ENCODE measurements around the gene AEBP1. TPM values are rescaled to one million over a fixed set of nuclear protein-coding genes. Genes with fewer than 3 reads are reported as not detected.
A peak's percentile ranks its signal among the peaks of the same experiment; 100 is the strongest.

The AEBP1 gene
- total RNA-seq, 1 experiment from 2014 or later, result not detected

- no peak for DNase-seq
- no peaks in the 10 kb centered on the region for H3K9me3 ChIP-seq (ENCODE audit: low read length)
- no peak overlapping the region for H3K9ac ChIP-seq (ENCODE audit: low read length)
- H3K9me2 ChIP-seq (replicated peaks; ENCODE audit: insufficient read depth, low read length), result no peaks in the 10 kb centered on the region
- no peak overlapping the region for H3K4me3 ChIP-seq (ENCODE audit: low read length)
- H3K36me3 ChIP-seq (ENCODE audit: insufficient read depth, low read length), result no peaks in the 10 kb centered on the region
- H3K4me1 ChIP-seq (ENCODE audit: low read length), result peaks cover 22% of the 10 kb centered on the region
- H3K4me2 ChIP-seq (ENCODE audit: low read depth, low read length, poor library complexity, severe bottlenecking), result no peak overlapping the region
- H3K27ac ChIP-seq (ENCODE audit: low read length), result no peak overlapping the region
- H4K20me1 ChIP-seq (ENCODE audit: insufficient read depth, low read depth, low read length), result no peaks in the 10 kb centered on the region; the same call in 1 of the 2 replicates
- H3K27me3 ChIP-seq (ENCODE audit: low read length), result no peaks in the 10 kb centered on the region
- H2AFZ ChIP-seq (ENCODE audit: low read length), result no peak overlapping the region
- H3K79me2 ChIP-seq (ENCODE audit: low read length), result no peaks in the 10 kb centered on the region
Measured at GRCh38 chr7:44108768-44109750, 4.9 kb downstream of the AEBP1 start.

DNA sequence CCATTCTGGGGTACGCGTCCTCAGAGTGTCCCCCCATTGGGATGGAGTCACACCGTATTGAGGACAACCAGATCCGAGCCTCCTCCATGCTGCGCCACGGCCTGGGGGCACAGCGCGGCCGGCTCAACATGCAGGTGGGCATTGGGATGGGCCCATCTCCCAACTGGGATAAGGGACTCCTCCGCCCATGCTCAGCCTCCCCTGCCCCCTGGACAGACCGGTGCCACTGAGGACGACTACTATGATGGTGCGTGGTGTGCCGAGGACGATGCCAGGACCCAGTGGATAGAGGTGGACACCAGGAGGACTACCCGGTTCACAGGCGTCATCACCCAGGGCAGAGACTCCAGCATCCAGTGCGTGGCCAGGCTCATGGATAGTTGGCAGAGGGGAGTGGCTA, 5.8 kb downstream of the AEBP1 start:
- no peak overlapping the region for H3K4me3 ChIP-seq (ENCODE audit: low read length)
- no peak overlapping the region for H3K27ac ChIP-seq (ENCODE audit: low read length)
- peaks cover 22% of the 10 kb centered on the region for H3K4me1 ChIP-seq (ENCODE audit: low read length)
- H3K9me3 ChIP-seq (ENCODE audit: low read length), result no peaks in the 10 kb centered on the region
- H4K20me1 ChIP-seq (ENCODE audit: insufficient read depth, low read depth, low read length), result no peaks in the 10 kb centered on the region; the same call in 1 of the 2 replicates
- DNase-seq, result no peak
- H3K36me3 ChIP-seq (ENCODE audit: insufficient read depth, low read length), result no peaks in the 10 kb centered on the region
- no peaks in the 10 kb centered on the region for H3K9me2 ChIP-seq (replicated peaks; ENCODE audit: insufficient read depth, low read length)
- no peak overlapping the region for H2AFZ ChIP-seq (ENCODE audit: low read length)
- H3K79me2 ChIP-seq (ENCODE audit: low read length), result no peaks in the 10 kb centered on the region
- no peak overlapping the region for H3K4me2 ChIP-seq (ENCODE audit: low read depth, low read length, poor library complexity, severe bottlenecking)
- H3K27me3 ChIP-seq (ENCODE audit: low read length), result no peaks in the 10 kb centered on the region
- H3K9ac ChIP-seq (ENCODE audit: low read length), result no peak overlapping the region

GRCh38 chr7:44110719-44111635, 6.8 kb downstream of the AEBP1 start:
- H3K9me2 ChIP-seq (replicated peaks; ENCODE audit: insufficient read depth, low read length), result no peaks in the 10 kb centered on the region
- H4K20me1 ChIP-seq (ENCODE audit: insufficient read depth, low read depth, low read length), result no peaks in the 10 kb centered on the region; the same call in 1 of the 2 replicates
- H3K79me2 ChIP-seq (ENCODE audit: low read length), result no peaks in the 10 kb centered on the region
- H3K27ac ChIP-seq (ENCODE audit: low read length), result no peak overlapping the region
- no peak overlapping the region for H3K9ac ChIP-seq (ENCODE audit: low read length)
- no peaks in the 10 kb centered on the region for H3K9me3 ChIP-seq (ENCODE audit: low read length)
- peaks cover 17% of the 10 kb centered on the region for H3K4me1 ChIP-seq (ENCODE audit: low read length)
- no peaks in the 10 kb centered on the region for H3K27me3 ChIP-seq (ENCODE audit: low read length)
- no peak overlapping the region for H3K4me3 ChIP-seq (ENCODE audit: low read length)
- H2AFZ ChIP-seq (ENCODE audit: low read length), result no peak overlapping the region
- H3K4me2 ChIP-seq (ENCODE audit: low read depth, low read length, poor library complexity, severe bottlenecking), result no peak overlapping the region
- no peak for DNase-seq
- H3K36me3 ChIP-seq (ENCODE audit: insufficient read depth, low read length), result no peaks in the 10 kb centered on the region

DNA sequence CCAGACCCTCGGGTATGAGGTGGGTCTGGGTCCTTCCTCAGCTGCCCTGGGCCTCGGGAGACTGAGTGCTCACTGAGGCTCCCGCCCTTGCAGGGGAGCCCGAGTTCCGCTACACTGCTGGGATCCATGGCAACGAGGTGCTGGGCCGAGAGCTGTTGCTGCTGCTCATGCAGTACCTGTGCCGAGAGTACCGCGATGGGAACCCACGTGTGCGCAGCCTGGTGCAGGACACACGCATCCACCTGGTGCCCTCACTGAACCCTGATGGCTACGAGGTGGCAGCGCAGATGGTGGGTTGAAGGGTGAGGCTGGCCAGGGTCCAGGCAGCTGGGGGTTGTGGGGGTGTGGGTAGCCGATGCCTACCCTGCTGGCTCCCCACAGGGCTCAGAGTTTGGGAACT, 7.6 kb downstream of the AEBP1 start:
- peaks cover 17% of the 10 kb centered on the region for H3K4me1 ChIP-seq (ENCODE audit: low read length)
- no peaks in the 10 kb centered on the region for H3K9me3 ChIP-seq (ENCODE audit: low read length)
- no peaks in the 10 kb centered on the region for H3K27me3 ChIP-seq (ENCODE audit: low read length)
- no peak overlapping the region for H3K27ac ChIP-seq (ENCODE audit: low read length)
- no peaks in the 10 kb centered on the region for H3K9me2 ChIP-seq (replicated peaks; ENCODE audit: insufficient read depth, low read length)
- H3K9ac ChIP-seq (ENCODE audit: low read length), result no peak overlapping the region
- H3K4me2 ChIP-seq (ENCODE audit: low read depth, low read length, poor library complexity, severe bottlenecking), result no peak overlapping the region
- H3K36me3 ChIP-seq (ENCODE audit: insufficient read depth, low read length), result no peaks in the 10 kb centered on the region
- H4K20me1 ChIP-seq (ENCODE audit: insufficient read depth, low read depth, low read length), result no peaks in the 10 kb centered on the region; the same call in 1 of the 2 replicates
- no peak overlapping the region for H3K4me3 ChIP-seq (ENCODE audit: low read length)
- H3K79me2 ChIP-seq (ENCODE audit: low read length), result no peaks in the 10 kb centered on the region
- no peak overlapping the region for H2AFZ ChIP-seq (ENCODE audit: low read length)
- peak; percentile 84 for DNase-seq

- peak; percentile 61 for DNase-seq
- Histone ChIP-seq H3K9me3 (ENCODE audit: low read length) (no peaks in the 10 kb centered on the region), H3K9me2 (replicated peaks; ENCODE audit: insufficient read depth, low read length) (no peaks in the 10 kb centered on the region), H3K4me1 (ENCODE audit: low read length) (peaks cover 17% of the 10 kb centered on the region), H3K27me3 (ENCODE audit: low read length) (no peaks in the 10 kb centered on the region), H3K4me3 (ENCODE audit: low read length) (no peak overlapping the region), H3K27ac (ENCODE audit: low read length) (no peak overlapping the region), H2AFZ (ENCODE audit: low read length) (no peak overlapping the region), H3K36me3 (ENCODE audit: insufficient read depth, low read length) (peaks cover 2% of the 10 kb centered on the region; the same call in 1 of the 2 replicates), H4K20me1 (ENCODE audit: insufficient read depth, low read depth, low read length) (no peaks in the 10 kb centered on the region; the same call in 1 of the 2 replicates), H3K9ac (ENCODE audit: low read length) (no peak overlapping the region), H3K4me2 (ENCODE audit: low read depth, low read length, poor library complexity, severe bottlenecking) (no peak overlapping the region), H3K79me2 (ENCODE audit: low read length) (no peaks in the 10 kb centered on the region)
Measured at GRCh38 chr7:44112231-44112996, 8.3 kb downstream of the AEBP1 start.

GRCh38 chr7:44112997-44113763, 9.0 kb downstream of the AEBP1 start:
- H3K4me2 ChIP-seq (ENCODE audit: low read depth, low read length, poor library complexity, severe bottlenecking), result no peak overlapping the region
- H3K79me2 ChIP-seq (ENCODE audit: low read length), result no peaks in the 10 kb centered on the region
- no peaks in the 10 kb centered on the region for H3K27me3 ChIP-seq (ENCODE audit: low read length)
- no peaks in the 10 kb centered on the region; the same call in 1 of the 2 replicates for H4K20me1 ChIP-seq (ENCODE audit: insufficient read depth, low read depth, low read length)
- no peak overlapping the region for H3K9ac ChIP-seq (ENCODE audit: low read length)
- peaks cover 3% of the 10 kb centered on the region; the same call in 1 of the 2 replicates for H3K36me3 ChIP-seq (ENCODE audit: insufficient read depth, low read length)
- no peak for DNase-seq
- H3K9me2 ChIP-seq (replicated peaks; ENCODE audit: insufficient read depth, low read length), result no peaks in the 10 kb centered on the region
- no peak overlapping the region for H2AFZ ChIP-seq (ENCODE audit: low read length)
- H3K27ac ChIP-seq (ENCODE audit: low read length), result no peak overlapping the region
- no peaks in the 10 kb centered on the region for H3K9me3 ChIP-seq (ENCODE audit: low read length)
- no peak overlapping the region for H3K4me3 ChIP-seq (ENCODE audit: low read length)
- peaks cover 17% of the 10 kb centered on the region for H3K4me1 ChIP-seq (ENCODE audit: low read length)

- H3K79me2 ChIP-seq (ENCODE audit: low read length), result no peaks in the 10 kb centered on the region
- no peak overlapping the region for H3K4me2 ChIP-seq (ENCODE audit: low read depth, low read length, poor library complexity, severe bottlenecking)
- peaks cover 17% of the 10 kb centered on the region for H3K4me1 ChIP-seq (ENCODE audit: low read length)
- no peak overlapping the region for H2AFZ ChIP-seq (ENCODE audit: low read length)
- H3K27me3 ChIP-seq (ENCODE audit: low read length), result no peaks in the 10 kb centered on the region
- DNase-seq, result no peak
- no peaks in the 10 kb centered on the region; the same call in 1 of the 2 replicates for H4K20me1 ChIP-seq (ENCODE audit: insufficient read depth, low read depth, low read length)
- H3K36me3 ChIP-seq (ENCODE audit: insufficient read depth, low read length), result peaks cover 3% of the 10 kb centered on the region; the same call in 1 of the 2 replicates
- H3K4me3 ChIP-seq (ENCODE audit: low read length), result no peak overlapping the region
- H3K9me3 ChIP-seq (ENCODE audit: low read length), result no peaks in the 10 kb centered on the region
- no peak overlapping the region for H3K27ac ChIP-seq (ENCODE audit: low read length)
- H3K9ac ChIP-seq (ENCODE audit: low read length), result no peak overlapping the region
- no peaks in the 10 kb centered on the region for H3K9me2 ChIP-seq (replicated peaks; ENCODE audit: insufficient read depth, low read length)
Measured at GRCh38 chr7:44113764-44114354, 9.7 kb downstream of the AEBP1 start.

Data from Karpas-422 (cell line).